ENCODE data around the gene KSR2. TPM values are rescaled to one million over a fixed set of nuclear protein-coding genes. Genes with fewer than 3 reads are reported as not detected.

Gene KSR2
- total RNA-seq, 1 donor from 2014 or later = 0.25 TPM

GRCh38 chr12:117778656-117779055, 190.1 kb downstream of the KSR2 start:
- H3K36me3 ChIP-seq = no peaks in the 10 kb centered on the region
- no peaks in the 10 kb centered on the region for H3K27me3 ChIP-seq
- DNase-seq (ENCODE audit: extremely low spot score in 2 of 2) = no peak
- H3K9me3 ChIP-seq = no peaks in the 10 kb centered on the region
- H3K4me1 ChIP-seq = no peaks in the 10 kb centered on the region
- TF ChIP-seq POLR2A (IDR thresholded peaks at IDR 0.05) = no peak
- TF ChIP-seq POLR2AphosphoS5 (IDR thresholded peaks at IDR 0.05; ENCODE audit: insufficient read depth in 1 of 2, low read depth in 1 of 2) = no peak
- no peak for TF ChIP-seq CTCF (IDR thresholded peaks at IDR 0.05)
- no peak overlapping the region for H3K27ac ChIP-seq
- H3K4me3 ChIP-seq = no peak overlapping the region
- intact Hi-C loops (cut with DNase I) = no loop called here

GRCh38 chr12:117774941-117775775, 193.6 kb downstream of the KSR2 start:
- Histone ChIP-seq H3K4me1 (no peaks in the 10 kb centered on the region), H3K27ac (no peak overlapping the region), H3K9me3 (no peaks in the 10 kb centered on the region), H3K36me3 (no peaks in the 10 kb centered on the region), H3K4me3 (no peak overlapping the region), H3K27me3 (no peaks in the 10 kb centered on the region)
- DNase-seq (ENCODE audit: extremely low spot score in 2 of 2) = no peak
- no peak for TF ChIP-seq POLR2A (IDR thresholded peaks at IDR 0.05)
- no peak for TF ChIP-seq POLR2AphosphoS5 (IDR thresholded peaks at IDR 0.05; ENCODE audit: insufficient read depth in 1 of 2, low read depth in 1 of 2)
- no peak for TF ChIP-seq CTCF (IDR thresholded peaks at IDR 0.05)
- intact Hi-C loops (cut with DNase I) = no loop called here

GRCh38 chr12:117768860-117769259, 199.9 kb downstream of the KSR2 start:
- TF ChIP-seq POLR2AphosphoS5 (IDR thresholded peaks at IDR 0.05; ENCODE audit: insufficient read depth in 1 of 2, low read depth in 1 of 2) = no peak
- no peak for TF ChIP-seq POLR2A (IDR thresholded peaks at IDR 0.05)
- no peak for TF ChIP-seq CTCF (IDR thresholded peaks at IDR 0.05)
- no peak overlapping the region for H3K27ac ChIP-seq
- H3K27me3 ChIP-seq = no peaks in the 10 kb centered on the region
- no peak overlapping the region for H3K4me3 ChIP-seq
- no peaks in the 10 kb centered on the region for H3K36me3 ChIP-seq
- DNase-seq (ENCODE audit: extremely low spot score in 2 of 2) = no peak
- no peaks in the 10 kb centered on the region for H3K4me1 ChIP-seq
- no peaks in the 10 kb centered on the region for H3K9me3 ChIP-seq
- intact Hi-C loops (cut with DNase I) = no loop called here

GRCh38 chr12:117766008-117766407, 202.8 kb downstream of the KSR2 start:
- intact Hi-C loops (cut with DNase I) = no loop called here
- TF ChIP-seq POLR2AphosphoS5 (IDR thresholded peaks at IDR 0.05; ENCODE audit: insufficient read depth in 1 of 2, low read depth in 1 of 2) = no peak
- Histone ChIP-seq H3K27me3 (no peaks in the 10 kb centered on the region), H3K27ac (no peak overlapping the region), H3K4me3 (no peak overlapping the region), H3K36me3 (no peaks in the 10 kb centered on the region), H3K9me3 (no peaks in the 10 kb centered on the region), H3K4me1 (no peaks in the 10 kb centered on the region)
- no peak for DNase-seq (ENCODE audit: extremely low spot score in 2 of 2)

- TF ChIP-seq POLR2AphosphoS5 (IDR thresholded peaks at IDR 0.05; ENCODE audit: insufficient read depth in 1 of 2, low read depth in 1 of 2) = no peak
- no peak for TF ChIP-seq POLR2A (IDR thresholded peaks at IDR 0.05)
- TF ChIP-seq CTCF (IDR thresholded peaks at IDR 0.05) = no peak
- H3K27me3 ChIP-seq = no peaks in the 10 kb centered on the region
- intact Hi-C loops (cut with DNase I) = no loop called here
- no peak overlapping the region for H3K27ac ChIP-seq
- no peaks in the 10 kb centered on the region for H3K4me1 ChIP-seq
- DNase-seq (ENCODE audit: extremely low spot score in 2 of 2) = no peak
- H3K4me3 ChIP-seq = no peak overlapping the region
- H3K9me3 ChIP-seq = no peaks in the 10 kb centered on the region
- no peaks in the 10 kb centered on the region for H3K36me3 ChIP-seq
Observed at GRCh38 chr12:117762143-117762542, 206.6 kb downstream of the KSR2 start.
